ENCODE results near the gene SLC30A1.

- TF ChIP-seq CTCF (IDR thresholded peaks at IDR 0.05): peak in 5 of 6 experiments; percentile 12 to 55 (median 37)
- TF ChIP-seq POLR2A (IDR thresholded peaks at IDR 0.05): no peak
Measured at GRCh38 chr1:211625040-211625439, 46.1 kb upstream of the SLC30A1 start.

Measured in Peyer's patch (tissue), 4 donors.